NT2/D1 (cell line): ENCODE measurements around the gene CNOT1.

Experiments
- DNase-seq: peaks from one replicate; pipeline ENCODE4 v3.0.0-alpha.2; 2011; ENCODE audit warnings: low read depth, low spot score
- H3K27me3 ChIP-seq: 2 replicates; pipeline ENCODE4 v1.6.0; 2011; ENCODE audit warnings: mild to moderate bottlenecking; ENCODE audit not compliant: insufficient read length, insufficient read depth
- H3K36me3 ChIP-seq: 2 replicates; pipeline ENCODE4 v1.6.1; 2011; ENCODE audit warnings: mild to moderate bottlenecking, low read length, mixed read lengths; ENCODE audit not compliant: insufficient read depth, insufficient read length
- H3K4me1 ChIP-seq: 2 replicates; pipeline ENCODE4 v1.5.1; 2011; ENCODE audit not compliant: insufficient read depth, insufficient read length
- H3K4me3 ChIP-seq: 2 replicates; pipeline ENCODE4 v1.5.1; 2011; ENCODE audit warnings: low read depth; ENCODE audit not compliant: insufficient read length
- H3K9ac ChIP-seq: 2 replicates; pipeline ENCODE4 v1.6.0; 2011; ENCODE audit warnings: low read depth; ENCODE audit not compliant: insufficient read length
- H3K9me3 ChIP-seq: 2 replicates; pipeline ENCODE4 v1.5.1; 2011; ENCODE audit warnings: mild to moderate bottlenecking, low read length; ENCODE audit not compliant: insufficient read depth
- SUZ12 ChIP-seq: IDR thresholded peaks from 2 replicates; pipeline ENCODE4 v1.6.1; 2011; ENCODE audit not compliant: insufficient read length, insufficient read depth; ENCODE audit errors: extremely low read depth
- YY1 ChIP-seq: IDR thresholded peaks from 2 replicates; pipeline ENCODE4 v1.6.1; 2011; ENCODE audit not compliant: insufficient read length, insufficient read depth
- ZNF274 ChIP-seq: IDR thresholded peaks from 2 replicates; pipeline ENCODE4 v1.6.1; 2011; ENCODE audit warnings: mild to moderate bottlenecking, low read depth, low read length

Gene CNOT1

DNA sequence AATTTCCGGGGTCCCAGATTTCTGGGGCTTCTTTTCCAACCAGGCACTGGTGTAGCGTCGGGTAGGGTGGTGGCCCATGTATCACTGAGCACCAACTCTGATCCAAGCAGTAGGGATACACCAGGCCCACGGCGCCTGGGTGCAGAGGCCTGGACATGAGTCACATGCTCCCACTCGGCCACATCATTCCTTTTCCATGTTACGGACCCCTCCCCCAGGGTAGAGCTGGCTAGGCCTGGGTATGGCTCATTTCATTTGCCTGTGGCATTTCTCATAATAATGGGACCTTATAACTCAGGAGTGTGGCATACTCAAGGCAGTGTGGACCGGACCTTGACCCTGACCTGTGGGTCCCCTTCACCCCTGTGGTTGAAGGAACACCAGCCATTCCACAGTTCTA, 147.7 kb downstream of the CNOT1 start:
- Histone ChIP-seq H3K4me3 (no peak overlapping the region), H3K36me3 (no peaks in the 10 kb centered on the region), H3K9ac (no peak overlapping the region), H3K9me3 (no peaks in the 10 kb centered on the region), H3K27me3 (no peaks in the 10 kb centered on the region), H3K4me1 (peaks cover 2% of the 10 kb centered on the region)
- no peak for DNase-seq
- TF ChIP-seq YY1 = no peak
- no peak for TF ChIP-seq SUZ12
- TF ChIP-seq ZNF274 = no peak

GRCh38 chr16:58481226-58481869, 148.3 kb downstream of the CNOT1 start:
- TF ChIP-seq ZNF274 = no peak
- TF ChIP-seq YY1 = no peak
- TF ChIP-seq SUZ12 = no peak
- no peaks in the 10 kb centered on the region for H3K9me3 ChIP-seq

GRCh38 chr16:58478427-58478826, 151.2 kb downstream of the CNOT1 start:
- H3K4me1 ChIP-seq = peaks cover 7% of the 10 kb centered on the region
- no peak for TF ChIP-seq SUZ12
- no peak for TF ChIP-seq YY1
- TF ChIP-seq ZNF274 = no peak
- no peaks in the 10 kb centered on the region for H3K9me3 ChIP-seq
- no peak overlapping the region for H3K9ac ChIP-seq
- no peaks in the 10 kb centered on the region for H3K36me3 ChIP-seq
- H3K4me3 ChIP-seq = no peak overlapping the region
- no peak for DNase-seq
- H3K27me3 ChIP-seq = no peaks in the 10 kb centered on the region

More at GRCh38 chr16:58481226-58481869, 148.3 kb downstream of the CNOT1 start:
- Histone ChIP-seq H3K4me3 (no peak overlapping the region), H3K4me1 (peaks cover 2% of the 10 kb centered on the region), H3K27me3 (no peaks in the 10 kb centered on the region), H3K36me3 (no peaks in the 10 kb centered on the region), H3K9ac (no peak overlapping the region)
- DNase-seq = no peak

DNA sequence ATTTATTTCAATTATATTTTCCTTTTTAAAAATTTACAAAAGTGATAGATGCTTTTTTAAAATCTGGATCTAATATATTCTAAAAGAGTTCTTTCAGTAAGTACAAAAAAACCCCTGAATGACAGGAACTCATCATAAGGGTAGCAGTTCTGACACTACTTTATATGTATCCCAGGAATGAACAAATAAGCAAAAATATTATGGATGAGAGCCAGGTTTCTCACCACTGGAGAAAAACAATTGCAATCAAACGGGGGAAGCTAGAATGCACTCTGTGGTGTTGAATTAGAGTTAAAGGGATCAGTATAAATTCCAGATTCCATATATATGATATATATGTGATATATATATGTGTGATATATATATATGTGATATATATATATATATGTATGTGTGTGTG, 152.8 kb downstream of the CNOT1 start:
- Histone ChIP-seq H3K4me1 (peaks cover 7% of the 10 kb centered on the region), H3K4me3 (no peak overlapping the region), H3K9me3 (no peaks in the 10 kb centered on the region), H3K9ac (no peak overlapping the region), H3K27me3 (no peaks in the 10 kb centered on the region), H3K36me3 (no peaks in the 10 kb centered on the region)
- no peak for DNase-seq
- TF ChIP-seq ZNF274 (no peak), SUZ12 (no peak), YY1 (no peak)

DNA sequence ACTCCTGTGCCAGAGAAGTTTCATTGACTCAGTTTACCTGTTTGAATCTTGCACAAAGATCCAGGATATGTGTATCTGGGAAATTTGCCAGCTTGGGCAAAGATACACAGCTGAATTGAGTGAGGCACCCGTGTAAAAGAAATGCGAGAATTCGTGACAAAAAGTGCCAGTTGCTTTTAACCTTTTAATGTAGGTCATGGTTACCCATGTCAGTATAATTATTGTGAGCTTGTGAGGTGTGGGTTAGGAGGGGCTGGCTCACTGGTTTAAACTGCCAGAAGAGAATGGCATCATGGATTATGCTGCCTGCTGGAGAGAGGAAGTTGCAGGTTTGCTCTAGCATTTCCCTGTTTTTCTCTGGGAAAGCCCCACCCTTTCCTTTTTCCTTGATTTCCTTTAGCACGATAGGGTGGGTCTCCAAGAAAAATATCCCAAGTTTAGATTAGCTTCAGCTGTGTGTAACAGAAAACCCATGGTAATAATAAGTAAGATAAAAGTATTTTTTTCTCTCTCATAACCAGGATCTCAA, 154.5 kb downstream of the CNOT1 start:
- Histone ChIP-seq H3K36me3 (no peaks in the 10 kb centered on the region), H3K4me1 (peaks cover 10% of the 10 kb centered on the region), H3K9me3 (no peaks in the 10 kb centered on the region), H3K27me3 (no peaks in the 10 kb centered on the region), H3K9ac (no peak overlapping the region), H3K4me3 (no peak overlapping the region)
- no peak for DNase-seq
- no peak for TF ChIP-seq ZNF274
- TF ChIP-seq YY1 = no peak
- TF ChIP-seq SUZ12 = no peak

DNA sequence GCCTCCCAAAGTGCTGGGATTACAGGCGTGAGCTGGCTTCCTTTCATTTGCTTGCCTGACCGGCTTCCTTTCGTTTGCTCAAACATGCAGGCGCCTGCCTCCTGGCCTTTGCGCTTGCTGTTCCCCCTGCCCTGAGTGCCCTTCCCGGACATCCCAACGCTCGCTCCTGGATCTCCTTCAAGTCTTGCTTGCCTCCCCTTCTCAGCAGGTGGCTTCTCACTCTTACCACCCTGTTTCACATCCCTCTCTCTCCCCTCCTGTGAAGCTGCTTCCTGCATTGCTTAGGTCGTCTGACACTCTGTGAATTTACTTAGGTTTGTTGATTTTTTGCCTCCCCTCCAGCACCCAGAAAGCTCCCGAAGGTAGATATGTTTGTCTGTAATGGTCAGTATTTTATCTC, 155.3 kb downstream of the CNOT1 start:
- no peak for TF ChIP-seq SUZ12
- TF ChIP-seq YY1 = no peak
- TF ChIP-seq ZNF274 = no peak
- Histone ChIP-seq H3K4me3 (no peak overlapping the region), H3K9ac (no peak overlapping the region), H3K36me3 (no peaks in the 10 kb centered on the region), H3K4me1 (peaks cover 10% of the 10 kb centered on the region), H3K27me3 (no peaks in the 10 kb centered on the region), H3K9me3 (no peaks in the 10 kb centered on the region)
- DNase-seq = no peak

- H3K9me3 ChIP-seq = no peaks in the 10 kb centered on the region
- no peak for DNase-seq
- H3K9ac ChIP-seq = no peak overlapping the region
- TF ChIP-seq ZNF274 (no peak), SUZ12 (no peak), YY1 (no peak)
- H3K4me1 ChIP-seq = peaks cover 12% of the 10 kb centered on the region
- H3K4me3 ChIP-seq = no peak overlapping the region
- H3K36me3 ChIP-seq = no peaks in the 10 kb centered on the region
- H3K27me3 ChIP-seq = no peaks in the 10 kb centered on the region
These were observed 156.8 kb downstream of the CNOT1 start for GRCh38 chr16:58472827-58473226.
